Activated naive CD8-positive, alpha-beta T cell treated with anti-CD3 and anti-CD28 coated beads, Interleukin-2, amount 10 ng/mL, durations not matched to agents 7 days and 5 days (primary cell): ENCODE measurements around the gene SMIM22. TPM values are rescaled to one million over a fixed set of nuclear protein-coding genes. Genes with fewer than 3 reads are reported as not detected.

ENCODE experiments used
- total RNA-seq, 2 experiments: library from RNA; stranded (reverse); gene quantifications; one replicate each; pipeline ENCODE4 v1.2.3, GENCODE V29; 2021

The SMIM22 gene
- total RNA-seq, 2 experiments from 2014 or later, result not detected

Other genes starting within 250 kb of the SMIM22 start
- gene C16orf96, start 239.0 kb upstream of the SMIM22 start, total RNA-seq, result under 1 TPM; 0.08 to 0.17 TPM
- gene UBALD1, start 180.5 kb upstream of the SMIM22 start, total RNA-seq, result 10 to 100 TPM; 21.3 to 23.7 TPM
- 10 to 100 TPM; 84.4 to 91.7 TPM for gene MGRN1, start 170.5 kb upstream of the SMIM22 start, total RNA-seq
- gene NUDT16L1, start 101.8 kb upstream of the SMIM22 start, total RNA-seq, result 10 to 100 TPM; 40.7 to 42.7 TPM
- 10 to 100 TPM; 20.4 to 20.5 TPM for gene ANKS3, start 61.1 kb upstream of the SMIM22 start, total RNA-seq
- gene DNAAF8, start 60.8 kb upstream of the SMIM22 start, total RNA-seq, result under 1 TPM in 1 of 2 experiments, not detected in 1; 0.23 TPM
- gene ZNF500, start 28.2 kb upstream of the SMIM22 start, total RNA-seq, result 10 to 100 TPM; 22.5 to 23.8 TPM
- not detected for gene SEPTIN12, start 7.0 kb upstream of the SMIM22 start, total RNA-seq
- 10 to 100 TPM in 1 of 2 experiments, 1 to 10 TPM in 1; 9.5 to 10.3 TPM for gene ROGDI, start 7.3 kb downstream of the SMIM22 start, total RNA-seq
- gene GLYR1, start 51.9 kb downstream of the SMIM22 start, total RNA-seq, result 10 to 100 TPM; 91.6 to 93.1 TPM
- 10 to 100 TPM; 39.6 to 43.4 TPM for gene UBN1, start 52.1 kb downstream of the SMIM22 start, total RNA-seq
- gene PPL, start 141.8 kb downstream of the SMIM22 start, total RNA-seq, result not detected
- gene SEC14L5, start 163.0 kb downstream of the SMIM22 start, total RNA-seq, result under 1 TPM in 1 of 2 experiments, not detected in 1; 0.20 TPM
- gene NAGPA, start 238.6 kb downstream of the SMIM22 start, total RNA-seq, result 10 to 100 TPM; 18.2 to 19.9 TPM